ENCODE measurements around the gene MYO1F.
A peak's percentile ranks its signal among the peaks of the same experiment; 100 is the strongest.
"Not testable (repeated sequence)": the region's sequence is repeated elsewhere in the genome, so short reads cannot be mapped to it uniquely, and the experiment has no call there.

The MYO1F gene

GRCh38 chr19:8600064-8600463 is 22.8 kb upstream of the MYO1F start:
- DNase-seq (ENCODE audit: low spot score) = no peak

GRCh38 chr19:8596168-8596567 is 18.9 kb upstream of the MYO1F start:
- no peak for DNase-seq (ENCODE audit: low spot score)

- no peak for DNase-seq (ENCODE audit: low spot score)
These were observed 18.4 kb upstream of the MYO1F start for GRCh38 chr19:8595651-8596050.

- DNase-seq (ENCODE audit: low spot score) = no peak
These were observed 16.7 kb upstream of the MYO1F start for GRCh38 chr19:8593931-8594330.

GRCh38 chr19:8592231-8593009 is 15.2 kb upstream of the MYO1F start:
- no peak for DNase-seq (ENCODE audit: low spot score)

GRCh38 chr19:8589177-8589714 is 12.0 kb upstream of the MYO1F start:
- DNase-seq (ENCODE audit: low spot score) = no peak

- no peak for DNase-seq (ENCODE audit: low spot score)
These were observed 8.9 kb upstream of the MYO1F start for GRCh38 chr19:8585894-8586750.

- no peak for DNase-seq (ENCODE audit: low spot score)
These were observed 8.0 kb upstream of the MYO1F start for GRCh38 chr19:8584965-8585893.

- peak; percentile 79 for DNase-seq (ENCODE audit: low spot score)
These were observed 3.6 kb upstream of the MYO1F start for GRCh38 chr19:8580710-8581281.

GRCh38 chr19:8578642-8579265 is 1.5 kb upstream of the MYO1F start:
- peak; percentile 65 for DNase-seq (ENCODE audit: low spot score)

- no peak for DNase-seq (ENCODE audit: low spot score)
These were observed 499 bp upstream of the MYO1F start for GRCh38 chr19:8577741-8578140.

- no peak for DNase-seq (ENCODE audit: low spot score)
These were observed 809 bp downstream of the MYO1F start for GRCh38 chr19:8576273-8576993.

- no peak for DNase-seq (ENCODE audit: low spot score)
These were observed 1.7 kb downstream of the MYO1F start for GRCh38 chr19:8575467-8575997.

- DNase-seq (ENCODE audit: low spot score) = not testable (repeated sequence)
These were observed 2.7 kb downstream of the MYO1F start for GRCh38 chr19:8574619-8574922.

GRCh38 chr19:8573316-8573715 is 3.9 kb downstream of the MYO1F start:
- no peak for DNase-seq (ENCODE audit: low spot score)

GRCh38 chr19:8571006-8571411 is 6.2 kb downstream of the MYO1F start:
- DNase-seq (ENCODE audit: low spot score) = no peak

GRCh38 chr19:8569066-8569771 is 8.0 kb downstream of the MYO1F start:
- peak; percentile 47 for DNase-seq (ENCODE audit: low spot score)

- no peak for DNase-seq (ENCODE audit: low spot score)
These were observed 9.6 kb downstream of the MYO1F start for GRCh38 chr19:8567522-8568172.

GRCh38 chr19:8566855-8567254 is 10.4 kb downstream of the MYO1F start:
- no peak for DNase-seq (ENCODE audit: low spot score)
